Fibroblast of lung (primary cell): ENCODE data around the gene RPL28. TPM values are rescaled to one million over a fixed set of nuclear protein-coding genes. Genes with fewer than 3 reads are reported as not detected.

ENCODE experiments used
- DNase-seq, 2 donors: peaks; one replicate each; pipeline versions ENCODE4 v3.0.0 to v3.0.0-alpha.2; 2010; ENCODE audit warnings: low read depth in 2 of 2
- H2AFZ ChIP-seq: 2 replicates; pipeline ENCODE4 v1.5.1; 2012; ENCODE audit warnings: low read length, control low read depth, inconsistent platforms
- H3K27ac ChIP-seq: 2 replicates; pipeline ENCODE4 v1.5.1; 2011; ENCODE audit warnings: low read length, control low read depth; ENCODE audit not compliant: insufficient read depth
- H3K27me3 ChIP-seq: 2 replicates; pipeline ENCODE4 v1.5.1; 2011; ENCODE audit warnings: mild to moderate bottlenecking, low read length; ENCODE audit not compliant: control insufficient read depth, insufficient read depth
- H3K36me3 ChIP-seq: 2 replicates; pipeline ENCODE4 v1.5.1; 2011; ENCODE audit warnings: low read length; ENCODE audit not compliant: control insufficient read depth, insufficient read depth
- H3K4me1 ChIP-seq: 2 replicates; pipeline ENCODE4 v1.5.1; 2011; ENCODE audit warnings: low read length; ENCODE audit not compliant: control insufficient read depth, insufficient read depth; ENCODE audit errors: extremely low read depth
- H3K4me2 ChIP-seq: 2 replicates; pipeline ENCODE4 v1.5.1; 2011; ENCODE audit warnings: low read length, control low read depth; ENCODE audit not compliant: insufficient read depth; ENCODE audit errors: extremely low read depth
- H3K4me3 ChIP-seq, 4 experiments: fragments of 200-600 bp in 1 of 4; sonication (generic) in 1 of 4; replicated peaks in 1 of 4; 2 replicates each; pipeline ENCODE4 v1.5.1; 2011 to 2016; ENCODE audit warnings: low read length in 4 of 4, low read depth in 3 of 4, mild to moderate bottlenecking in 3 of 4, control low read depth in 2 of 4, inconsistent platforms in 1 of 4, mixed read lengths in 1 of 4; ENCODE audit not compliant: insufficient read depth in 1 of 4; ENCODE audit errors: control extremely low read depth in 1 of 4
- H3K79me2 ChIP-seq: 2 replicates; pipeline ENCODE4 v1.5.1; 2012; ENCODE audit warnings: mild to moderate bottlenecking, low read length, inconsistent platforms; ENCODE audit not compliant: control insufficient read depth, insufficient read depth
- H3K9ac ChIP-seq: 2 replicates; pipeline ENCODE4 v1.5.1; 2011; ENCODE audit warnings: mild to moderate bottlenecking, low read length, control low read depth; ENCODE audit not compliant: insufficient read depth
- H3K9me3 ChIP-seq: 2 replicates; pipeline ENCODE4 v1.5.1; 2012; ENCODE audit warnings: low read depth, low read length; ENCODE audit not compliant: control insufficient read depth, insufficient read depth
- H4K20me1 ChIP-seq: 2 replicates; pipeline ENCODE4 v1.5.1; 2011; ENCODE audit warnings: low read length; ENCODE audit not compliant: control insufficient read depth, insufficient read depth; ENCODE audit errors: extremely low read depth
- CTCF ChIP-seq, 2 donors: IDR thresholded peaks in 1 of 2; conservative IDR thresholded peaks in 1 of 2; 1 replicate in 1 of 2; 2 replicates in 1 of 2; pipeline ENCODE4 v1.5.1; 2011 to 2012; ENCODE audit warnings: low read length in 2 of 2, control low read depth in 1 of 2, inconsistent platforms in 1 of 2, low read depth in 1 of 2, mild to moderate bottlenecking in 1 of 2
- EZH2 ChIP-seq: IDR thresholded peaks from 2 replicates; pipeline ENCODE4 v1.5.1; 2012; ENCODE audit warnings: low read length, control low read depth, mild to moderate bottlenecking; ENCODE audit errors: missing control alignments
- polyA plus RNA-seq, 2 donors: library from polyadenylated mRNA; depleted of rRNA in 1 of 2; stranded (reverse) in 1 of 2; unstranded in 1 of 2; fragments of >200 nt; gene quantifications; 2 replicates each; pipeline ENCODE4 v1.2.1, GENCODE V29; 2011 to 2012; ENCODE audit warnings: missing spikeins in 1 of 2
- total RNA-seq: library from RNA; depleted of rRNA; stranded (reverse); fragments of >200 nt; gene quantifications from 2 replicates; pipeline ENCODE4 v1.2.1, GENCODE V29; 2014

Gene RPL28
- total and polyA plus RNA-seq, 2 donors (not counting 1 experiment from before 2014, with no cell fraction given), result 146 to 665 TPM

- Histone ChIP-seq H3K9ac (no peak overlapping the region), H3K4me1 (no peaks in the 10 kb centered on the region), H3K4me2 (no peak overlapping the region), H3K36me3 (no peaks in the 10 kb centered on the region), H2AFZ (no peak overlapping the region), H3K4me3 (no peak overlapping the region), H3K9me3 (no peaks in the 10 kb centered on the region), H3K79me2 (no peaks in the 10 kb centered on the region), H4K20me1 (no peaks in the 10 kb centered on the region), H3K27me3 (peaks cover 4% of the 10 kb centered on the region), H3K27ac (no peak overlapping the region)
- no peak for DNase-seq
- TF ChIP-seq CTCF (conservative IDR thresholded peaks at IDR 0.05 in 1 of 2, IDR thresholded peaks at IDR 0.05 in 1 of 2; ENCODE audit: low read depth in 1 of 2, low read length in 2 of 2) (no peak), EZH2 (no peak)
These were observed 26.5 kb upstream of the RPL28 start for GRCh38 chr19:55358943-55359908.

- H4K20me1 ChIP-seq, result no peaks in the 10 kb centered on the region
- no peaks in the 10 kb centered on the region for H3K27me3 ChIP-seq
- no peaks in the 10 kb centered on the region for H3K4me1 ChIP-seq
- no peak for DNase-seq
- no peak overlapping the region for H3K4me2 ChIP-seq
- no peak overlapping the region for H3K9ac ChIP-seq
- H3K79me2 ChIP-seq, result no peaks in the 10 kb centered on the region
- no peak for TF ChIP-seq EZH2
- no peak for TF ChIP-seq CTCF (conservative IDR thresholded peaks at IDR 0.05 in 1 of 2, IDR thresholded peaks at IDR 0.05 in 1 of 2; ENCODE audit: low read depth in 1 of 2, low read length in 2 of 2)
- H3K4me3 ChIP-seq, result no peak overlapping the region
- H3K36me3 ChIP-seq, result no peaks in the 10 kb centered on the region
- H3K9me3 ChIP-seq, result no peaks in the 10 kb centered on the region
- no peak overlapping the region for H3K27ac ChIP-seq
- H2AFZ ChIP-seq, result no peak overlapping the region
These were observed 24.8 kb upstream of the RPL28 start for GRCh38 chr19:55360902-55361301.

- no peak overlapping the region for H3K4me3 ChIP-seq
- no peak overlapping the region for H3K27ac ChIP-seq
- no peaks in the 10 kb centered on the region for H3K9me3 ChIP-seq
- H3K36me3 ChIP-seq, result no peaks in the 10 kb centered on the region
- no peaks in the 10 kb centered on the region for H3K79me2 ChIP-seq
- no peaks in the 10 kb centered on the region for H3K4me1 ChIP-seq
- no peaks in the 10 kb centered on the region for H4K20me1 ChIP-seq
- H2AFZ ChIP-seq, result no peak overlapping the region
- no peak overlapping the region for H3K4me2 ChIP-seq
- no peaks in the 10 kb centered on the region for H3K27me3 ChIP-seq
- no peak overlapping the region for H3K9ac ChIP-seq
- TF ChIP-seq CTCF (conservative IDR thresholded peaks at IDR 0.05 in 1 of 2, IDR thresholded peaks at IDR 0.05 in 1 of 2; ENCODE audit: low read depth in 1 of 2, low read length in 2 of 2), result no peak
- no peak for TF ChIP-seq EZH2
- no peak for DNase-seq
These were observed 23.4 kb upstream of the RPL28 start for GRCh38 chr19:55362174-55362989.
